ENCODE measurements around the gene PC. TPM values are rescaled to one million over a fixed set of nuclear protein-coding genes. Genes with fewer than 3 reads are reported as not detected.
A peak's percentile ranks its signal among the peaks of the same experiment; 100 is the strongest.

Gene PC
- total RNA-seq, 1 donor from 2014 or later, result 45.9 TPM

DNA sequence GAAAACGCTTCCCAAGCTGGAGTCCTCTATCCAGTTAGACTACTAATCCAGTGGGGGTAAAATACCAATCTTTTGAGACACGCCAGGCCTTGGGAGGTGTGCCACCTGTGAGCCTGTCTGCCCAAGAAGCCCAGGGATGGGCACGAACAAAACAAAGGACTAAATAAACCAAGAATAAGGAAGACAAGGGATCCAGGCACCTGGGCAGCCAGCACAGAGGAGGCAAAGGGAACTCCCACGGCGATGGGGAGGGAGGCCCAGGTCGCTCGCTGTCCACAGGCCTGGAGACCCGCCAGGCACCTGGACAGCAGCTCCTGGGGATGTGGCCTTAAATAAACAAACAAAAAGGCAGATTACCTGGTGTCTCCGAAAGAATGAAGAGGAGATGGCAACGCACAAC, 69.9 kb downstream of the PC start:
- Histone ChIP-seq H3K27ac (ENCODE audit: low read depth, low read length) (no peak overlapping the region), H3K9ac (ENCODE audit: low read depth in 1 of 3, low read length in 3 of 3) (no peak overlapping the region), H3K27me3 (ENCODE audit: control insufficient read depth in 3 of 3, insufficient read depth in 3 of 3, low read length in 3 of 3) (no peaks in the 10 kb centered on the region), H3K36me3 (ENCODE audit: control insufficient read depth in 3 of 3, insufficient read depth in 3 of 3, low read length in 3 of 3) (no peaks in the 10 kb centered on the region), H3K9me3 (ENCODE audit: control insufficient read depth in 3 of 3, low read length in 3 of 3) (no peaks in the 10 kb centered on the region), H3K4me3 (ENCODE audit: low read length in 3 of 3) (no peak overlapping the region), H3K4me1 (ENCODE audit: control insufficient read depth in 3 of 3, insufficient read depth in 3 of 3, low read length in 3 of 3) (peaks cover 11 to 33% (median 24%) of the 10 kb centered on the region in 3 donors)

DNA sequence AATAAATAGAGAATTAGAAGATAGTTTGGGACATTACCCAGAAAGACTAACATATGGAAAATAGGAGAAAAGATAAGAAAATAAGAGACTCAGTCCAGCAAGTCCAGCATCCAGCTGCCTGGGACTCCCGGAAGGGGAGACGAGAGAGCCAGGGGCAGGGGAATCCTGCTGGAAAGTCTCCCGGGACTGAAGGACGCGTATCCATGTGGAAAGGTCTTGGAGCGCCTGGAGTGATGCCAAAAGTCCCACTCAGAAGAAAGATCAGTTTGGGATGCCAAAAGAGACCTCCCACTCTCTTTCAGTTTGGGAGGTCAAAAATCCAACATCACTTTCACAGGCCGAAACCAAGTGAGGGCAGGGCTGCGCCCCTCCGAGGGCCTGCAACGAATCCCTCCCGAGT, 70.7 kb downstream of the PC start:
- H3K9me3 ChIP-seq (ENCODE audit: control insufficient read depth in 3 of 3, low read length in 3 of 3), result no peaks in the 10 kb centered on the region
- H3K36me3 ChIP-seq (ENCODE audit: control insufficient read depth in 3 of 3, insufficient read depth in 3 of 3, low read length in 3 of 3), result no peaks in the 10 kb centered on the region
- no peaks in the 10 kb centered on the region for H3K27me3 ChIP-seq (ENCODE audit: control insufficient read depth in 3 of 3, insufficient read depth in 3 of 3, low read length in 3 of 3)
- peaks cover 17 to 35% (median 30%) of the 10 kb centered on the region in 3 donors for H3K4me1 ChIP-seq (ENCODE audit: control insufficient read depth in 3 of 3, insufficient read depth in 3 of 3, low read length in 3 of 3)
- no peak overlapping the region for H3K9ac ChIP-seq (ENCODE audit: low read depth in 1 of 3, low read length in 3 of 3)
- H3K4me3 ChIP-seq (ENCODE audit: low read length in 3 of 3), result no peak overlapping the region
- no peak overlapping the region for H3K27ac ChIP-seq (ENCODE audit: low read depth, low read length)

DNA sequence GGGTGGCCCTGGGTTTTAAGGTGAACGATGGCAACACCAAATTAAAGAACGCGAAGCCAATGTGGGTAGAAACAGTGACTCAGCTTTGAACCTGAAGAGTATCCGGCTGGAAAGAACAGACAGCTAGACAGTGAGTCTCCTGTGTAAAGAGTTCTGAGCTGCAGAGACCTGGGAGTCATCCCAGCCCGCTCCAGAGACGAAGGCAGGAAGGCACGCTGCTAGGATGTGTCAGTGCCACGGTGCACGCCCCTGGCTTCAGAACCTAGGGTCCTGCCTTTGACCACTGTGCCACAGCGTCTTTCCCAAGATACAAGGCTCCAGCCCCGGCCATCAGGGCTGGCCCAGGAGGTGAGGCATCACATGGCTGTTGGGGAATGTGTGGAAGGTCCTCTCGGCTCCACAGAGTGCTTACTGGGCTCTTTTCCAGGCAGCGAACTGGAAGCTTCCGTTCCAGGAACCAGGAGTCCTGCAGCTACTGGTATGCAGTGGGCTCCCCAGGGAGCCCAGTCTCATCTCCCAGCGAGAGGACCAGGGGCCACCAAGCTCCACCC, 71.4 kb downstream of the PC start:
- Histone ChIP-seq H3K27me3 (ENCODE audit: control insufficient read depth in 3 of 3, insufficient read depth in 3 of 3, low read length in 3 of 3) (no peaks in the 10 kb centered on the region), H3K9ac (ENCODE audit: low read depth in 1 of 3, low read length in 3 of 3) (no peak overlapping the region), H3K27ac (ENCODE audit: low read depth, low read length) (no peak overlapping the region)

DNA sequence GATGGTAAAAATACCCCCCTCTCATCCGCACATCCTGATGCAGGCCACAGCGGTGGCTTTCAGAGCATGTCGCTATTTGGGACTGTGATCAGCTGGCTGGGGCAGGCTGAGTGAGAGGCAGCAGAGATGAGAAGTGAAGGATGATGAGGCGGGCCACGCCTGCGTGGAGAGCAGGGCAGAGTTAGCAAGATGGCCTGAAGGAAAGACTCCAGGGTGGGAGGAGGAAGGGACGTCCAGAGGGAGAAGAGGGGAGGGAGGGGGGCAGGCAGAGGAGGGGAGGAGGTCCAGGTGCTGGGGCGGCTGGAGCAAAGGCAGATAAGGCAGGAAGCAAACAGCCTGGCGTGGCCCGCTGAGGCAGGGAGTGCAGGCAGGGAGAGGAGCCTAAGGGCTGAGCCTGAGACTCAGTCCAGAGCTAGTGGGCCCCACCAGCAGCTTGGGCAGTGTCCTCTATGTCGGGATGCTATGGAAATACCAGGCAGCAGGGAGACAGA, 72.2 kb downstream of the PC start:
- Histone ChIP-seq H3K4me1 (ENCODE audit: control insufficient read depth in 3 of 3, insufficient read depth in 3 of 3, low read length in 3 of 3) (peaks cover 19 to 41% (median 39%) of the 10 kb centered on the region in 3 donors), H3K27me3 (ENCODE audit: control insufficient read depth in 3 of 3, insufficient read depth in 3 of 3, low read length in 3 of 3) (no peaks in the 10 kb centered on the region), H3K4me3 (ENCODE audit: low read length in 3 of 3) (no peak overlapping the region), H3K36me3 (ENCODE audit: control insufficient read depth in 3 of 3, insufficient read depth in 3 of 3, low read length in 3 of 3) (no peaks in the 10 kb centered on the region), H3K27ac (ENCODE audit: low read depth, low read length) (no peak overlapping the region), H3K9me3 (ENCODE audit: control insufficient read depth in 3 of 3, low read length in 3 of 3) (no peaks in the 10 kb centered on the region), H3K9ac (ENCODE audit: low read depth in 1 of 3, low read length in 3 of 3) (no peak overlapping the region)

More for the DNA sequence above, 71.4 kb downstream of the PC start:
- Histone ChIP-seq H3K4me3 (ENCODE audit: low read length in 3 of 3) (peak overlapping the region in 1 of 3 donors; percentile 23), H3K9me3 (ENCODE audit: control insufficient read depth in 3 of 3, low read length in 3 of 3) (no peaks in the 10 kb centered on the region), H3K36me3 (ENCODE audit: control insufficient read depth in 3 of 3, insufficient read depth in 3 of 3, low read length in 3 of 3) (no peaks in the 10 kb centered on the region), H3K4me1 (ENCODE audit: control insufficient read depth in 3 of 3, insufficient read depth in 3 of 3, low read length in 3 of 3) (peaks cover 17 to 35% (median 32%) of the 10 kb centered on the region in 3 donors)

DNA sequence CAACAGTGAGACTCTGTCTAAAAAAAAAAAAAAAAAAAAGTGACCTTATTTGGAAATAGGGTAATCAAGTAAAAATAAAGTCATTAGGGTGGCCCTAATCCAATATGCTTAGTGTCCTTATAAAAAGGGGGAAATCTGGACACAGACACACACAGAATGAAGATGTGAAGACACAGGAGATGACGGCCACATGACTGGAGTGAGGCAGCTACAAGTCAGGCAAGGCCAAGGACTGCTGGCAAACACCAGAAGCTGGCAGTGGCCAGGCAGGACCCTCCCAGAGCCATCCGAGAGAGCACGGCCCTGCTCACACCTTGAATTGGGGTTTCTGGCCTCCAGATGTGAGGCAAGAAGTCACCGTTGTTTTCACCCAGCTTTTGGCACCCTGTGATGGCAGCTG, 72.7 kb downstream of the PC start:
- H3K9ac ChIP-seq (ENCODE audit: low read depth in 1 of 3, low read length in 3 of 3), result no peak overlapping the region
- H3K9me3 ChIP-seq (ENCODE audit: control insufficient read depth in 3 of 3, low read length in 3 of 3), result no peaks in the 10 kb centered on the region
- no peak overlapping the region for H3K27ac ChIP-seq (ENCODE audit: low read depth, low read length)
- H3K4me3 ChIP-seq (ENCODE audit: low read length in 3 of 3), result no peak overlapping the region
- no peaks in the 10 kb centered on the region for H3K36me3 ChIP-seq (ENCODE audit: control insufficient read depth in 3 of 3, insufficient read depth in 3 of 3, low read length in 3 of 3)
- H3K4me1 ChIP-seq (ENCODE audit: control insufficient read depth in 3 of 3, insufficient read depth in 3 of 3, low read length in 3 of 3), result peaks cover 25 to 46% (median 44%) of the 10 kb centered on the region in 3 donors
- H3K27me3 ChIP-seq (ENCODE audit: control insufficient read depth in 3 of 3, insufficient read depth in 3 of 3, low read length in 3 of 3), result no peaks in the 10 kb centered on the region

DNA sequence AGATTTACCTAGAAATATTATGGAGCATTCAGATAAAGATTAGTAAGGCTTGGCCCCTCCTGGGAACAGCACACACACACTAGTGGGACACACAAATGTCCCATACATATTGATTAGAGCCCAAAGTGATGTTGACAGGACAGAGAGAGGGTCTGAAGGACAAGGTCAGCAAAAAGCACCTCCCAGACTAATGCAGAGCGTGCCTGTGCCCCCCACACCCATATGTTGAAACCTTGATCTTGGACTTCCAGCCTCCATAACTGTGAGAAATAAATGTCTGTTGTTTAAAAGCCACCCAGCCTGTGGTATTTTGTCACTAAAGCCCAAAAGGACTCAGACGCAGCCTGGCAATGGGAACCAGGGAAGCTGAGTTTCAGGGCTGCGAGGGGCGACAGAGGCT, 73.7 kb downstream of the PC start:
- Histone ChIP-seq H3K27me3 (ENCODE audit: control insufficient read depth in 3 of 3, insufficient read depth in 3 of 3, low read length in 3 of 3) (no peaks in the 10 kb centered on the region), H3K4me3 (ENCODE audit: low read length in 3 of 3) (no peak overlapping the region), H3K27ac (ENCODE audit: low read depth, low read length) (no peak overlapping the region), H3K4me1 (ENCODE audit: control insufficient read depth in 3 of 3, insufficient read depth in 3 of 3, low read length in 3 of 3) (peaks cover 28 to 45% (median 45%) of the 10 kb centered on the region in 3 donors), H3K9ac (ENCODE audit: low read depth in 1 of 3, low read length in 3 of 3) (no peak overlapping the region), H3K9me3 (ENCODE audit: control insufficient read depth in 3 of 3, low read length in 3 of 3) (no peaks in the 10 kb centered on the region), H3K36me3 (ENCODE audit: control insufficient read depth in 3 of 3, insufficient read depth in 3 of 3, low read length in 3 of 3) (no peaks in the 10 kb centered on the region)

DNA sequence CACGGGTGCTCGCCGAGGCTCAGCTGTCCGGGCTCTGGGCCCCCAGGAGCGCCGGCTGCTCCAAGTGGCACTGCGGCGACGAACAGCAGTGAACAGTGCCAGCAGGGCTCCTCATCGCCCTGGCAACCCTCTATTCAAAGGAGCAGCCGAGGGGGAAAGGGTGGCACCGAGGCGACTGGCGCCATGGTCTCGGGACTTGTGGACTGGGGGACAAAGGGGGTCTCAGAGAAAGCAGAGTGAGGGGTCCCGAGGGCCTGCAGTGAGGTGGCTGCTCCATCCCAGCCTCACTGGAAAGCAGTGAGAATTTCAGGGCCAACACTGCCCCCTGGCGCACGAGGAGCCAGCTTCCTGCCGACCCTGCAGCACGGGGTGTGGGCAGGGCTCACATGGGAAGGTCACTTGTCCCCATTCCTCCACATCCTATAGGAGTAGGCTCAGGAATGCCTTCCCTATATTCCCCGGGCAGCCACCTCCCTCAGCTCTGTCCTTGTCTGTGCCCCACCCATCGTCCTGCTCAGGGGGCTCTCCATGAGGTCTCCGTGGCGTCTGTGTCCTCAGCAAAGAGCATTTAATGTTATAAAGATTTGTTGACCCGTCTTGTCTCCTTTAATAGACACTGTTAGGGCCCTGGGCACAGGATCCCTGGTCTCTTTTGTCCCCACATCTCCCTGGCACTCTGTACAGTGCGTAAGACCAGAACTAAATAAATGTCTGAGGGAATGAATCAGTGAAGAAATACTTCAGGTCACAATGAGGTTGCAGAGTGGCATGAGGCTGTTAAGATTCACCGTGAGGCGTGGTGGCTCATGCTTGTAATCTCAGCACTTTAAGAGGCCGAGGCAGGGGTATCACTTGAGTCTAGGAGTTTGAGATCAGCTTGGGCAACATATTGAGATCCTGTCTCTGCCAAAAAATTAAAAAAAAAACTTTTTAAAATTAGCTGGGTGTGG, 74.9 kb downstream of the PC start:
- H3K9ac ChIP-seq (ENCODE audit: low read depth in 1 of 3, low read length in 3 of 3), result peak overlapping the region in 2 of 3 donors; percentile 34 to 69
- H3K27me3 ChIP-seq (ENCODE audit: control insufficient read depth in 3 of 3, insufficient read depth in 3 of 3, low read length in 3 of 3), result no peaks in the 10 kb centered on the region
- H3K4me3 ChIP-seq (ENCODE audit: low read length in 3 of 3), result peak overlapping the region in 2 of 3 donors; percentile 56 to 64
- H3K9me3 ChIP-seq (ENCODE audit: control insufficient read depth in 3 of 3, low read length in 3 of 3), result no peaks in the 10 kb centered on the region
- no peaks in the 10 kb centered on the region for H3K36me3 ChIP-seq (ENCODE audit: control insufficient read depth in 3 of 3, insufficient read depth in 3 of 3, low read length in 3 of 3)
- H3K4me1 ChIP-seq (ENCODE audit: control insufficient read depth in 3 of 3, insufficient read depth in 3 of 3, low read length in 3 of 3), result peaks cover 28 to 51% (median 45%) of the 10 kb centered on the region in 3 donors
- H3K27ac ChIP-seq (ENCODE audit: low read depth, low read length), result no peak overlapping the region

DNA sequence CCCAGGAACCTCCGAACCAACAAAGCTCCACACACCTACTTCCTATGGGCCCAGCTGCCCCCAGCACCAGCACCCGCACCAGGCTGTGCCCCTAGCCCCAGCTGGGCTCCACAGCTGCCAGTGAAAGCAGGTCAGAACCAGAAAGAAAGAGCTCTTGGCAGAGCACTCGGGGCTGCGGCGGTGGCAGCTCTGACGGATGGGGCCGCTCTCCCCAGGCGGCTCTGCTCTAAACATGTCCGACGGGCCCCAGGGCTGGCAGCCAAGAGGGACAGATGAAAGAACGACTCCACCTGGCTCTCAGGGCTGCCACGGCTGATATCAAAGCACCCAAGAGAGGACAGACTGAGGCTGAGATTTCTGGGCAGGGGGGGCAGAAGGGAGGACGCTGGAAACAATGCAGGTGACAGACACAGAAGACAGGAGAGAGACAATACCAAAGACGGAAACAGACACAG, 75.6 kb downstream of the PC start:
- H3K4me3 ChIP-seq (ENCODE audit: low read length in 3 of 3), result peak overlapping the region in 2 of 3 donors; percentile 56 to 64
- H3K9me3 ChIP-seq (ENCODE audit: control insufficient read depth in 3 of 3, low read length in 3 of 3), result no peaks in the 10 kb centered on the region
- H3K9ac ChIP-seq (ENCODE audit: low read depth in 1 of 3, low read length in 3 of 3), result peak overlapping the region in 2 of 3 donors; percentile 34 to 69
- peaks cover 28 to 51% (median 45%) of the 10 kb centered on the region in 3 donors for H3K4me1 ChIP-seq (ENCODE audit: control insufficient read depth in 3 of 3, insufficient read depth in 3 of 3, low read length in 3 of 3)
- no peaks in the 10 kb centered on the region for H3K27me3 ChIP-seq (ENCODE audit: control insufficient read depth in 3 of 3, insufficient read depth in 3 of 3, low read length in 3 of 3)
- no peaks in the 10 kb centered on the region for H3K36me3 ChIP-seq (ENCODE audit: control insufficient read depth in 3 of 3, insufficient read depth in 3 of 3, low read length in 3 of 3)
- no peak overlapping the region for H3K27ac ChIP-seq (ENCODE audit: low read depth, low read length)

DNA sequence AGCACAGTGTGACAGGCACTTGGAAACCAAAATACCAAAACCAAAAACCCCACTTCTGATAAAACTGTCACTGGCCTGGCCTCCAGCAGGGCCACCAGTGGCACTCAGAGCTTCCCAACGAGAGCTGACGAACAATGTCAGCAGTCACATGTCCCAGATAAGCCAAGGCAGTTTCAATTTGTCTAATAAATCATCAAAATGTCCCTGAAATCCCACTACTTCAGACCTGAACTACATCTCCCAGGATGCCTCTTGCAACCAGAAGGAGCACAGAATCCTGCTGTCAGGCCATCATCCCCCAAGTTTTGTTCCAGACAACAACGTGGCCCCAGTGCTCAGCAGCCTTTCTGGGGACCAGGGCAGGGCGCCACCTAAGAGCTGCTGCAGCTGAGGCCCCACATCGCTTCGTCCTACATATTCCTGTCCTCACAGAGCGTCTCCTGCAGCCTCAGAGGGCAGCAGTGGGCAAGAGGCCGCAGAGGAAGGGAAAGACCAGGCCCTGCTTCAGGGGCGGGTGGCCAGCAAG, 76.2 kb downstream of the PC start:
- Histone ChIP-seq H3K9me3 (ENCODE audit: control insufficient read depth in 3 of 3, low read length in 3 of 3) (no peaks in the 10 kb centered on the region), H3K27me3 (ENCODE audit: control insufficient read depth in 3 of 3, insufficient read depth in 3 of 3, low read length in 3 of 3) (no peaks in the 10 kb centered on the region), H3K4me3 (ENCODE audit: low read length in 3 of 3) (no peak overlapping the region), H3K4me1 (ENCODE audit: control insufficient read depth in 3 of 3, insufficient read depth in 3 of 3, low read length in 3 of 3) (peaks cover 27 to 51% (median 44%) of the 10 kb centered on the region in 3 donors), H3K27ac (ENCODE audit: low read depth, low read length) (no peak overlapping the region), H3K36me3 (ENCODE audit: control insufficient read depth in 3 of 3, insufficient read depth in 3 of 3, low read length in 3 of 3) (no peaks in the 10 kb centered on the region), H3K9ac (ENCODE audit: low read depth in 1 of 3, low read length in 3 of 3) (peak overlapping the region in 1 of 3 donors; percentile 62)
